Liver (tissue), 9 donors: ENCODE results near the gene EHMT1. TPM values are rescaled to one million over a fixed set of nuclear protein-coding genes. Genes with fewer than 3 reads are reported as not detected.
"Not testable (repeated sequence)": the region's sequence is repeated elsewhere in the genome, so short reads cannot be mapped to it uniquely, and the experiment has no call there.

Source experiments
- DNase-seq: peaks from one replicate; pipeline ENCODE4 v3.0.0-alpha.2; 2017; ENCODE audit warnings: low spot score
- H3K27ac ChIP-seq, 2 donors: one replicate each; pipeline ENCODE4 v1.7.0; 2013; ENCODE audit warnings: inconsistent platforms in 2 of 2, low read length in 2 of 2, control low read depth in 1 of 2, low read depth in 1 of 2, mild to moderate bottlenecking in 1 of 2
- H3K27me3 ChIP-seq, 4 donors: one replicate each; pipeline versions ENCODE4 v1.6.1 to v1.7.0; 2013; ENCODE audit warnings: low read length in 3 of 4, inconsistent platforms in 1 of 4, mild to moderate bottlenecking in 1 of 4, moderate library complexity in 1 of 4; ENCODE audit not compliant: control insufficient read depth in 4 of 4, insufficient read depth in 4 of 4
- H3K36me3 ChIP-seq, 4 donors: one replicate each; pipeline versions ENCODE4 v1.6.1 to v1.7.0; 2013; ENCODE audit warnings: low read length in 3 of 4, mild to moderate bottlenecking in 3 of 4, low read depth in 1 of 4, moderate library complexity in 1 of 4; ENCODE audit not compliant: control insufficient read depth in 4 of 4, insufficient read depth in 3 of 4
- H3K4me1 ChIP-seq, 4 donors: one replicate each; pipeline versions ENCODE4 v1.6.1 to v1.7.0; 2013; ENCODE audit warnings: low read length in 3 of 4, mild to moderate bottlenecking in 3 of 4, moderate library complexity in 1 of 4; ENCODE audit not compliant: control insufficient read depth in 4 of 4, insufficient read depth in 4 of 4
- H3K4me3 ChIP-seq, 3 donors: one replicate each; pipeline versions ENCODE4 v1.6.1 to v1.7.0; 2013; ENCODE audit warnings: low read length in 3 of 3, control low read depth in 1 of 3, low read depth in 1 of 3, mild to moderate bottlenecking in 1 of 3
- H3K9ac ChIP-seq, 2 donors: one replicate each; pipeline ENCODE4 v1.7.0; 2013; ENCODE audit warnings: low read length in 2 of 2, mild to moderate bottlenecking in 2 of 2, moderate library complexity in 2 of 2, control low read depth in 1 of 2, low read depth in 1 of 2
- H3K9me3 ChIP-seq, 4 donors: one replicate each; pipeline versions ENCODE4 v1.6.1 to v1.7.0; 2013; ENCODE audit warnings: low read length in 3 of 4; ENCODE audit not compliant: control insufficient read depth in 4 of 4
- ATF3 ChIP-seq: IDR thresholded peaks from 2 replicates; pipeline ENCODE4 v1.6.1; 2016; ENCODE audit warnings: antibody characterized with exemption
- CTCF ChIP-seq: fragments of 150-350 bp; IDR thresholded peaks from 2 replicates; pipeline ENCODE4 v1.5.1; 2017; ENCODE audit warnings: improper control_type of control experiment, low read depth, low read length; ENCODE audit not compliant: missing input control
- EGR1 ChIP-seq, 2 donors: IDR thresholded peaks; 2 replicates each; pipeline ENCODE4 v1.6.1; 2016 to 2018; ENCODE audit warnings: antibody characterized with exemption in 2 of 2, low read depth in 2 of 2
- FOXA1 ChIP-seq: IDR thresholded peaks from 2 replicates; pipeline ENCODE4 v1.6.1; 2016; ENCODE audit warnings: antibody characterized with exemption
- FOXA2 ChIP-seq: IDR thresholded peaks from 2 replicates; pipeline ENCODE4 v1.6.1; 2016; ENCODE audit warnings: antibody characterized with exemption
- GABPA ChIP-seq, 2 donors: IDR thresholded peaks in 1 of 2; conservative IDR thresholded peaks in 1 of 2; 2 replicates each; pipeline ENCODE4 v1.6.1; 2016; ENCODE audit warnings: antibody characterized with exemption in 2 of 2, mild to moderate bottlenecking in 1 of 2, moderate library complexity in 1 of 2
- HNF4A ChIP-seq, 2 donors: conservative IDR thresholded peaks; 2 replicates each; pipeline ENCODE4 v1.6.1; 2016; ENCODE audit warnings: antibody characterized with exemption in 2 of 2, mild to moderate bottlenecking in 2 of 2
- HNF4G ChIP-seq: IDR thresholded peaks from 2 replicates; pipeline ENCODE4 v1.6.1; 2016; ENCODE audit warnings: antibody characterized with exemption
- MAX ChIP-seq: IDR thresholded peaks from 2 replicates; pipeline ENCODE4 v1.6.1; 2016; ENCODE audit warnings: antibody characterized with exemption
- NR2F2 ChIP-seq: IDR thresholded peaks from 2 replicates; pipeline ENCODE4 v1.6.1; 2016; ENCODE audit warnings: antibody characterized with exemption
- RAD21 ChIP-seq, 2 donors: IDR thresholded peaks; 2 replicates each; pipeline ENCODE4 v1.6.1; 2016; ENCODE audit warnings: antibody characterized with exemption in 2 of 2, mild to moderate bottlenecking in 2 of 2
- REST ChIP-seq: IDR thresholded peaks from 2 replicates; pipeline ENCODE4 v1.6.1; 2016; ENCODE audit warnings: antibody characterized with exemption, mild to moderate bottlenecking
- RXRA ChIP-seq, 2 donors: IDR thresholded peaks; 2 replicates each; pipeline ENCODE4 v1.6.1; 2017 to 2018; ENCODE audit warnings: antibody characterized with exemption in 2 of 2, mild to moderate bottlenecking in 1 of 2
- SP1 ChIP-seq: IDR thresholded peaks from 2 replicates; pipeline ENCODE4 v1.6.1; 2018; ENCODE audit warnings: antibody characterized with exemption, mild to moderate bottlenecking
- TAF1 ChIP-seq: conservative IDR thresholded peaks from 2 replicates; pipeline ENCODE4 v1.6.1; 2016; ENCODE audit warnings: antibody characterized with exemption, mild to moderate bottlenecking
- YY1 ChIP-seq: IDR thresholded peaks from 2 replicates; pipeline ENCODE4 v1.6.1; 2016; ENCODE audit warnings: antibody characterized with exemption, mild to moderate bottlenecking
- ZBTB33 ChIP-seq: IDR thresholded peaks from 2 replicates; pipeline ENCODE4 v1.6.1; 2016; ENCODE audit warnings: antibody characterized with exemption
- WGBS: extraction: QIAGEN DNeasy Blood & Tissue Kit; methylation state at CpG from one replicate; pipeline ENCODE4 v1.1.7; 2013; 5-methylcytosine and 5-hydroxymethylcytosine counted together
- polyA plus RNA-seq, 2 donors: library from polyadenylated mRNA; stranded (reverse) in 1 of 2; unstranded in 1 of 2; fragments of 200-250 nt in 1 of 2; fragments of >200 nt in 1 of 2; fragmentation: Nextera tagmentation in 1 of 2; extraction: Ambion mirVana in 1 of 2; gene quantifications; one replicate each; pipeline versions ENCODE4 v1.2.1 to v1.2.3, GENCODE V29; 2013 to 2015
- total RNA-seq, 2 donors: library from RNA; depleted of rRNA; stranded (reverse); fragments of >200 nt; gene quantifications; one replicate each; pipeline ENCODE4 v1.2.3, GENCODE V29; 2014
- donor health status: healthy.
- donor health status: healthy.
- donor health status: healthy.
- donor health status: healthy.
- donor health status: healthy.

EHMT1 gene
- total and polyA plus RNA-seq, 4 donors = 16.1 to 48.2 (median 27.3) TPM

GRCh38 chr9:137733429-137733828 is 114.6 kb downstream of the EHMT1 start:
- Histone ChIP-seq H3K27me3 (no peaks in the 10 kb centered on the region), H3K4me3 (no peak overlapping the region), H3K4me1 (peaks cover 0 to 7% (median 1%) of the 10 kb centered on the region in 4 donors), H3K36me3 (peaks cover 3 to 33% (median 16%) of the 10 kb centered on the region in 4 donors), H3K9me3 (no peaks in the 10 kb centered on the region), H3K9ac (no peak overlapping the region), H3K27ac (peak overlapping the region; percentile 15 to 75)
- DNase-seq = no peak
- WGBS = 66% methylated on average over 6 of the region's 6 CpGs
- TF ChIP-seq FOXA1 (no peak), HNF4A (conservative IDR thresholded peaks at IDR 0.05) (peak; percentile 73 to 89), RXRA (IDR thresholded peaks at IDR 0.05) (peak in 1 of 2 donors; percentile 50), TAF1 (no peak)

GRCh38 chr9:137734181-137734580 is 115.4 kb downstream of the EHMT1 start:
- Histone ChIP-seq H3K36me3 (peaks cover 3 to 29% (median 11%) of the 10 kb centered on the region in 4 donors), H3K4me3 (no peak overlapping the region), H3K27ac (no peak overlapping the region), H3K27me3 (no peaks in the 10 kb centered on the region), H3K9ac (no peak overlapping the region), H3K4me1 (peaks cover 0 to 7% (median 1%) of the 10 kb centered on the region in 4 donors), H3K9me3 (no peaks in the 10 kb centered on the region)
- TF ChIP-seq HNF4A (conservative IDR thresholded peaks at IDR 0.05) = no peak
- TF ChIP-seq RXRA (IDR thresholded peaks at IDR 0.05) = no peak
- no peak for TF ChIP-seq FOXA1
- no peak for TF ChIP-seq GABPA (IDR thresholded peaks at IDR 0.05 in 1 of 2, conservative IDR thresholded peaks at IDR 0.05 in 1 of 2)
- TF ChIP-seq YY1 = no peak
- TF ChIP-seq RAD21 (IDR thresholded peaks at IDR 0.05) = no peak
- TF ChIP-seq CTCF = no peak
- no peak for TF ChIP-seq FOXA2
- TF ChIP-seq TAF1 = no peak
- TF ChIP-seq HNF4G = no peak
- TF ChIP-seq EGR1 (IDR thresholded peaks at IDR 0.05; ENCODE audit: low read depth in 2 of 2) = no peak
- TF ChIP-seq NR2F2 = no peak
- no peak for TF ChIP-seq MAX
- no peak for TF ChIP-seq ATF3
- TF ChIP-seq SP1 = no peak
- no peak for TF ChIP-seq REST
- TF ChIP-seq ZBTB33 = no peak
- WGBS = 96% methylated on average over 2 of the region's 2 CpGs
- DNase-seq = no peak

GRCh38 chr9:137738182-137738696 is 119.4 kb downstream of the EHMT1 start:
- WGBS = 86% methylated on average over 6 of the region's 14 CpGs
- not testable (repeated sequence) for H3K4me3 ChIP-seq, H3K36me3 ChIP-seq

More at GRCh38 chr9:137738182-137738696, 119.4 kb downstream of the EHMT1 start:
- H3K4me1 ChIP-seq, H3K9ac ChIP-seq, H3K27me3 ChIP-seq, H3K9me3 ChIP-seq, DNase-seq, H3K27ac ChIP-seq: not testable (repeated sequence)
